Lower lobe of right lung (tissue), 2 donors: ENCODE results near the gene CDKN2B. TPM values are rescaled to one million over a fixed set of nuclear protein-coding genes. Genes with fewer than 3 reads are reported as not detected.

Source experiments
- ATAC-seq, 2 donors: fragments of 200-7000 bp; cut with Tn5 transposase; one replicate each; pipeline ENCODE4 v1.9.1; 2020 to 2022; ENCODE audit warnings: mild to moderate bottlenecking in 2 of 2, moderate library complexity in 2 of 2
- DNase-seq: peaks from one replicate; pipeline ENCODE4 v3.0.0-alpha.2; 2020
- H3K27ac ChIP-seq: fragments of 200-600 bp; one replicate; pipeline ENCODE4 v1.8.0; 2022
- H3K27me3 ChIP-seq: fragments of 200-600 bp; one replicate; pipeline ENCODE4 v1.8.0; 2022; ENCODE audit warnings: low read depth
- H3K36me3 ChIP-seq: fragments of 200-600 bp; one replicate; pipeline ENCODE4 v1.8.0; 2022; ENCODE audit warnings: mild to moderate bottlenecking
- H3K4me1 ChIP-seq: fragments of 200-600 bp; one replicate; pipeline ENCODE4 v1.8.0; 2022
- H3K4me3 ChIP-seq: fragments of 200-600 bp; one replicate; pipeline ENCODE4 v1.8.0; 2022; ENCODE audit warnings: mild to moderate bottlenecking
- H3K9me3 ChIP-seq: fragments of 200-600 bp; one replicate; pipeline ENCODE4 v1.8.0; 2022
- CTCF ChIP-seq: fragments of 200-600 bp; IDR thresholded peaks from one replicate; pipeline ENCODE4 v1.8.0; 2022; ENCODE audit warnings: antibody characterized with exemption, mild to moderate bottlenecking
- intact Hi-C: fragments of 100-400 bp; cut with DNase I; formaldehyde crosslinking; loops from one replicate; pipeline ENCODE4 v1.11.0; 2022
- total RNA-seq: library from RNA; stranded (reverse); fragmentation: NEBNext Ultra II Directional; extraction: Animal tissue kit (Norgen Biotek cat#: 25700); gene quantifications from one replicate; pipeline ENCODE4 v1.2.1, GENCODE V29; 2021
- donor health status: DM: no; HTN: yes; CAD: no; lungs with severe emphysema.

Gene CDKN2B
- total RNA-seq, 1 donor from 2014 or later, result 17.9 TPM

DNA sequence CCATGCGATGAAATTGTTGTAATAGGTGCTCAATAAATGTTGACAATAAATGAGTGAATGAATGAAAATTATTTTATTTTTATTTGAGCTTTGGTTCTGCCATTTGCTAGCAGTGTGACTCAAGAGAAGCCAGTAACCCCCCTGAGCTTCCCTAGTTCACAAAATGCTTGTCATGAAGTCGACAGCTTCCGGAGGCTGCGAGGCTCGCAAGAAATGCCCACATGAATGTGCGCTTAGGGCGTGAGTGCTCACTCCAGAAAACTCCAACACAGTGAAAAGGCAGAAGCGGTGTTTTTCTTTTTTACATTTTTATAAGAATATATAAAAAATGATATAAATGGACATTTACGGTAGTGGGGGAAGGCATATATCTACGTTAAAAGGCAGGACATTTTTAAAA is 41.4 kb downstream of the CDKN2B start:
- DNase-seq (no peak), ATAC-seq (no peak)
- Histone ChIP-seq H3K27ac (no peak overlapping the region), H3K9me3 (no peaks in the 10 kb centered on the region), H3K4me3 (no peak overlapping the region), H3K27me3 (peaks cover 99% of the 10 kb centered on the region), H3K36me3 (no peaks in the 10 kb centered on the region), H3K4me1 (peaks cover 27% of the 10 kb centered on the region)
- intact Hi-C loops, result no loop called here
- TF ChIP-seq CTCF, result no peak

DNA sequence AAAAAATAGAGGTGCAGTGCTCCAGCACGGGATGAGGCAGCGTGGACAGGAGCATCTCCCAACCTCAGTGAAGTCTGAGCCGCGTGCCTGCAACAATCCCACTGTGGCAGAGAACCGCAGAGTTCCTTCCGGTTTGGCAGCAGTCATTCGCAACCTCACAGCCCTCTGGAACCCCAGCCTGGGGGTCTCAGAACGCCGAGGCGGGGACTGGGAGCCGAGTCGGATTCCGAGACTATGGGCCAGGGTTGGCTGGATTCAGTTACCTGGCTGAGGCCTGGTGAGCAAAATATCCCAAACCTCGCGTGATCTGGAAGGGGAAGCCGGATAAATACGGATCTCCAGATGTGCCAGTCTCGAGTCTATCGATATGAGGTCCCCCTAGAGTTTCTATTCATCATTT is 41.9 kb downstream of the CDKN2B start:
- H3K27me3 ChIP-seq, result peaks cover 96% of the 10 kb centered on the region
- ATAC-seq, result no peak

GRCh38 chr9:21966140-21966851 is 42.8 kb downstream of the CDKN2B start:
- no peak overlapping the region for H3K4me3 ChIP-seq
- no peak for DNase-seq
- H3K4me1 ChIP-seq, result peaks cover 27% of the 10 kb centered on the region
- no peak for ATAC-seq
- peaks cover 88% of the 10 kb centered on the region for H3K27me3 ChIP-seq
- intact Hi-C loops, result no loop called here
- no peaks in the 10 kb centered on the region for H3K36me3 ChIP-seq
- no peak overlapping the region for H3K27ac ChIP-seq
- no peak for TF ChIP-seq CTCF
- H3K9me3 ChIP-seq, result no peaks in the 10 kb centered on the region

More for the DNA sequence above, 41.9 kb downstream of the CDKN2B start:
- no peak for TF ChIP-seq CTCF
- DNase-seq, result no peak
- Histone ChIP-seq H3K4me3 (no peak overlapping the region), H3K36me3 (no peaks in the 10 kb centered on the region), H3K27ac (no peak overlapping the region), H3K4me1 (peaks cover 27% of the 10 kb centered on the region), H3K9me3 (no peaks in the 10 kb centered on the region)
- intact Hi-C loops, result no loop called here

DNA sequence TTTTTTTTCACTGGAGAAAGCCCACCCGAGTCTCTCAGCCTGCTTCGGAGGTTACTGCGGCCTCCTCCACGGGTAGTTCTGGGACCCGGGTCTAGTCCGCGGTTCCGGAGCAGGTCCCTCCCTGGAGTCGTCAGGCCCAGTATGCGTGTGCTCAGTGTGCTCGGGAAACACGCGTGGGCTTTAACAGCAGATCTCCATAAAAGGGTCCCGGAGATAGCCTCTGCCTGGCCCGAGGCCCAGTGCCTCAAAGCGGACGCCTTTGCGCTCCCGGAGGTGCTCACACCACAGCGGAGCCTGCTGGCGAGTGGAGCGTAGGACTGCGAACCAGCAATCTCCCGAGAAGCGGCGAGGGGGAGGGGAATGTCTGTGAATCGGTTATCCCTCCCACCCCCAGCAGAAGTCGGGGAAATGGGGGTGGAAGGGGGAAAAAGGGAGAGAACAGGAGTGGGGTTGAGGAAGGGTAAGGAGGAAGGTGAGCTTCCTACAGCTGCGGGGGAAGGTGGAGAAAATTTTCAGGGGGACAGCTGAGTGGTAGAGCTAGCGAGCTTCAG is 43.6 kb downstream of the CDKN2B start:
- Histone ChIP-seq H3K36me3 (no peaks in the 10 kb centered on the region), H3K27ac (no peak overlapping the region), H3K9me3 (no peaks in the 10 kb centered on the region), H3K4me3 (peak overlapping the region; percentile 43), H3K4me1 (peaks cover 21% of the 10 kb centered on the region), H3K27me3 (peaks cover 79% of the 10 kb centered on the region)
- ATAC-seq (peak; percentile 83 to 91), DNase-seq (no peak)
- intact Hi-C loops, result no loop called here
- TF ChIP-seq CTCF, result peak; percentile 38

GRCh38 chr9:21964925-21965385 is 44.1 kb downstream of the CDKN2B start:
- Histone ChIP-seq H3K4me3 (peak overlapping the region; percentile 43), H3K9me3 (no peaks in the 10 kb centered on the region), H3K27me3 (peaks cover 74% of the 10 kb centered on the region), H3K36me3 (no peaks in the 10 kb centered on the region), H3K27ac (no peak overlapping the region), H3K4me1 (peaks cover 21% of the 10 kb centered on the region)
- intact Hi-C loops, result no loop called here
- no peak for TF ChIP-seq CTCF
- no peak for DNase-seq
- peak; percentile 60 to 71 for ATAC-seq
